ENCODE data around the gene TYW3.

DNA sequence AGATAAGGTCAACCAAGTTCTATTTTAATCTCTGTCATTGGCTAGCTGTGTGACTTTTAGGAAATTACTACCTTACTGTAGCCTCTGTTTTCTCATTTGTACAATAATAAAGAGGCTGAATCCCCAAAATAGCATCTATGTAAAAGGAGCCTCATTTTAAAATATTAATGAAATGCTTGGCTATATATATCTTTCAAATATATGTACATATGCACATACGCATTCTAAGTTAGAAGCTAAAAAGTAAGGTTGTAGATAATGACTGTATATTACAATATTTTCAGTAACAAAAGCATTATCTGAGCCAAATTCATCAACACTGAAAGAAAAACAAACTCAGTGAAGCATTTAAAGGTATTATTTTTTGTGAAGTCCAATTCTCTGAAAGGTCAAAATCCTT is 44.6 kb downstream of the TYW3 start:
- TF ChIP-seq EP300 (IDR thresholded peaks at IDR 0.05; ENCODE audit: borderline replicate concordance in 1 of 2, low read depth in 2 of 2, low read length in 2 of 2): no peak
- TF ChIP-seq SIN3A (conservative IDR thresholded peaks at IDR 0.05 in 1 of 2, IDR thresholded peaks at IDR 0.05 in 1 of 2; ENCODE audit: low read depth in 1 of 2, low read length in 2 of 2): no peak
- no peak for TF ChIP-seq YY1 (IDR thresholded peaks at IDR 0.05; ENCODE audit: low read depth, low read length)
- TF ChIP-seq, protein P1, sequence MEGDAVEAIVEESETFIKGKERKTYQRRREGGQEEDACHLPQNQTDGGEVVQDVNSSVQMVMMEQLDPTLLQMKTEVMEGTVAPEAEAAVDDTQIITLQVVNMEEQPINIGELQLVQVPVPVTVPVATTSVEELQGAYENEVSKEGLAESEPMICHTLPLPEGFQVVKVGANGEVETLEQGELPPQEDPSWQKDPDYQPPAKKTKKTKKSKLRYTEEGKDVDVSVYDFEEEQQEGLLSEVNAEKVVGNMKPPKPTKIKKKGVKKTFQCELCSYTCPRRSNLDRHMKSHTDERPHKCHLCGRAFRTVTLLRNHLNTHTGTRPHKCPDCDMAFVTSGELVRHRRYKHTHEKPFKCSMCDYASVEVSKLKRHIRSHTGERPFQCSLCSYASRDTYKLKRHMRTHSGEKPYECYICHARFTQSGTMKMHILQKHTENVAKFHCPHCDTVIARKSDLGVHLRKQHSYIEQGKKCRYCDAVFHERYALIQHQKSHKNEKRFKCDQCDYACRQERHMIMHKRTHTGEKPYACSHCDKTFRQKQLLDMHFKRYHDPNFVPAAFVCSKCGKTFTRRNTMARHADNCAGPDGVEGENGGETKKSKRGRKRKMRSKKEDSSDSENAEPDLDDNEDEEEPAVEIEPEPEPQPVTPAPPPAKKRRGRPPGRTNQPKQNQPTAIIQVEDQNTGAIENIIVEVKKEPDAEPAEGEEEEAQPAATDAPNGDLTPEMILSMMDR (IDR thresholded peaks at IDR 0.05; ENCODE audit: control extremely low read depth in 1 of 3, insufficient read depth in 1 of 3, low read depth in 1 of 3, low read length in 3 of 3): no peak
- TF ChIP-seq CHD1 (IDR thresholded peaks at IDR 0.05; ENCODE audit: low read depth, low read length): no peak
- no peak for TF ChIP-seq KDM5A (IDR thresholded peaks at IDR 0.05; ENCODE audit: low read length)
- no peak for TF ChIP-seq RFX5 (IDR thresholded peaks at IDR 0.05; ENCODE audit: borderline replicate concordance, low read depth, low read length)
